Measurements from ENCODE around the gene PRG2. TPM values are rescaled to one million over a fixed set of nuclear protein-coding genes. Genes with fewer than 3 reads are reported as not detected.

The PRG2 gene
- total RNA-seq, 1 donor from 2014 or later: 1.0 TPM

- Histone ChIP-seq H3K27me3 (ENCODE audit: control insufficient read depth in 3 of 3, insufficient read depth in 3 of 3, low read length in 3 of 3) (no peaks in the 10 kb centered on the region), H3K27ac (ENCODE audit: low read depth, low read length) (no peak overlapping the region)
Measured at GRCh38 chr11:57428643-57429042, 38.2 kb upstream of the PRG2 start.

GRCh38 chr11:57427727-57428082, 37.3 kb upstream of the PRG2 start:
- Histone ChIP-seq H3K27ac (ENCODE audit: low read depth, low read length) (peak overlapping the region; percentile 91), H3K9ac (ENCODE audit: low read depth in 1 of 3, low read length in 3 of 3) (peak overlapping the region; percentile 73 to 84 (median 77)), H3K36me3 (ENCODE audit: control insufficient read depth in 3 of 3, insufficient read depth in 3 of 3, low read length in 3 of 3) (peaks cover 0 to 5% (median 2%) of the 10 kb centered on the region in 3 donors), H3K9me3 (ENCODE audit: control insufficient read depth in 3 of 3, low read length in 3 of 3) (no peaks in the 10 kb centered on the region), H3K4me3 (ENCODE audit: low read length in 3 of 3) (peak overlapping the region in 1 of 3 donors; percentile 22), H3K4me1 (ENCODE audit: control insufficient read depth in 3 of 3, insufficient read depth in 3 of 3, low read length in 3 of 3) (peaks cover 48 to 49% (median 48%) of the 10 kb centered on the region in 3 donors), H3K27me3 (ENCODE audit: control insufficient read depth in 3 of 3, insufficient read depth in 3 of 3, low read length in 3 of 3) (no peaks in the 10 kb centered on the region)

More at GRCh38 chr11:57428643-57429042, 38.2 kb upstream of the PRG2 start:
- Histone ChIP-seq H3K4me1 (ENCODE audit: control insufficient read depth in 3 of 3, insufficient read depth in 3 of 3, low read length in 3 of 3) (peaks cover 47 to 49% (median 48%) of the 10 kb centered on the region in 3 donors), H3K9ac (ENCODE audit: low read depth in 1 of 3, low read length in 3 of 3) (no peak overlapping the region), H3K9me3 (ENCODE audit: control insufficient read depth in 3 of 3, low read length in 3 of 3) (no peaks in the 10 kb centered on the region), H3K4me3 (ENCODE audit: low read length in 3 of 3) (no peak overlapping the region), H3K36me3 (ENCODE audit: control insufficient read depth in 3 of 3, insufficient read depth in 3 of 3, low read length in 3 of 3) (peaks cover 0 to 4% (median 2%) of the 10 kb centered on the region in 3 donors)

DNA sequence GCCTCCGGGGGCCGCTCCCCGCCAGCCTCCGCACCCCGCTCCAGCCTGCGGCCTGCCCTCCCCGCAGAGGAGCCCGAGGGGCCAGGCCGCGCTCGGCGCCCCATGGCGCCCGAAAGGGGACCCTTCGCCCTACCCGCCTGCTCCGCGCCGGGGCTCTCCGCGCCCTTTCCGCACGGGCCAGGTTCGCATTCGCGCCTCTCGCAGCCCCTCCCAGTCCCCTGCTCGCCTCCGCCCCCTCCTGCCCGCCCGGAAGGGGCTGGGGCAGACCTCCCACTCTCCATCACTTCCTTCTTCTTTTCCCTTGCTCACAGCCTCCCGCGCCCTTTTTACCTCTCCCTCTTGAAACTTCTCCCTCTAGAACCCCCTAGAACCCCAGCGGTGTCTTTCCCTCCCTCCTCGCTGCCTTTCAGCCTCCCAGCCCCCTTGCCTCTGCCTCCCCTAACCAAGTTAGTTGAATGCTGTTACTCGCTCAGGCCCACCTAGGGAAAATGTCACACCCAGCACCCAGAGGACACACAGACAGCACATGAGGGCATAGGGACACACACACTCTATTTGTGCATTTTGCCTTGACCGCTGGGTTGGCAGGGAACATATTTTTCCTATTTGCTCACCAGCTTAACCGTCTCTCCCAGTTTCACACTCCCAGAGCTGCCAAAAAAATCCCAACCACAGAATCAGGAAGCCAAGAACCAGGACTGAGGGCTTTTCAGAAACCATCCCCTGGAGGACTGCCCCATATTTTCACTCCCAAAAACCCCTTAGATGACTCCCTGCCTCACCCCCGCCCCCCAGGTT, 36.7 kb upstream of the PRG2 start, which contains the start of gene SLC43A3:
TSS of gene SLC43A3 (minus strand) at position 193 of the 798 bp plus-strand sequence. CDS start 949 bp downstream, outside the sequence.
- peak within 1 kb of the TSS; percentile 73 to 84 (median 78) for H3K9ac ChIP-seq (ENCODE audit: low read depth in 1 of 3, low read length in 3 of 3)
- peaks cover 48 to 49% (median 48%) of the 10 kb centered on the region in 3 donors for H3K4me1 ChIP-seq (ENCODE audit: control insufficient read depth in 3 of 3, insufficient read depth in 3 of 3, low read length in 3 of 3)
- no peaks in the 10 kb centered on the region for H3K27me3 ChIP-seq (ENCODE audit: control insufficient read depth in 3 of 3, insufficient read depth in 3 of 3, low read length in 3 of 3)
- peak within 1 kb of the TSS; percentile 44 to 71 (median 67) for H3K4me3 ChIP-seq (ENCODE audit: low read length in 3 of 3)
- peaks cover 0 to 8% (median 2%) of the 10 kb centered on the region in 3 donors for H3K36me3 ChIP-seq (ENCODE audit: control insufficient read depth in 3 of 3, insufficient read depth in 3 of 3, low read length in 3 of 3)
- peak within 1 kb of the TSS; percentile 91 for H3K27ac ChIP-seq (ENCODE audit: low read depth, low read length)
- no peaks in the 10 kb centered on the region for H3K9me3 ChIP-seq (ENCODE audit: control insufficient read depth in 3 of 3, low read length in 3 of 3)

DNA sequence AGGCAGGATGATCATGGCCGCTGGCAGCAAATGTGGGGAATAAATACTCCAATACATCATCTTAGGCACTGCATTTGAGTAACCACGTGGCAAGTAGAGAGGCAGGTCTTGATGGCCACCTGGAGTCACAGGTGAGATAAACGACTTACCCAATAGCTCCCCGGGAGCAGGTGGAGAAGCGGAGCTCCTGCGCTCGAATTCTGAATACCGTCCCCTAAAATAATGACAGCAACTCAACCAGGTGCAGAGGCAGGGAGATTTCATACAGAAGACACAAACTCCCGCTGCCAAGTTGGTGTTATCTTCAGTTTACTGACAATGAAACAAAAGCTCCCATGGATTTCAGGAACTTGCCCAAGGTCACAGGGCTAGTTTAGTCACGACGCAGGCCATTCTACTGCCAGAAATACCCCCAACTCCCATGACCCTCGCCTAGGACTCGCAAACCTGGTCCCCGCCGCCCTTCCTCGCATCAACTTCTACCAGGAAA, 36.0 kb upstream of the PRG2 start:
- H3K27me3 ChIP-seq (ENCODE audit: control insufficient read depth in 3 of 3, insufficient read depth in 3 of 3, low read length in 3 of 3): no peaks in the 10 kb centered on the region
- peak overlapping the region; percentile 73 to 84 (median 78) for H3K9ac ChIP-seq (ENCODE audit: low read depth in 1 of 3, low read length in 3 of 3)
- peaks cover 48 to 49% (median 48%) of the 10 kb centered on the region in 3 donors for H3K4me1 ChIP-seq (ENCODE audit: control insufficient read depth in 3 of 3, insufficient read depth in 3 of 3, low read length in 3 of 3)
- H3K36me3 ChIP-seq (ENCODE audit: control insufficient read depth in 3 of 3, insufficient read depth in 3 of 3, low read length in 3 of 3): peaks cover 0 to 9% (median 2%) of the 10 kb centered on the region in 3 donors
- no peaks in the 10 kb centered on the region for H3K9me3 ChIP-seq (ENCODE audit: control insufficient read depth in 3 of 3, low read length in 3 of 3)
- peak overlapping the region; percentile 91 for H3K27ac ChIP-seq (ENCODE audit: low read depth, low read length)
- H3K4me3 ChIP-seq (ENCODE audit: low read length in 3 of 3): peak overlapping the region; percentile 44 to 71 (median 67)

GRCh38 chr11:57425565-57426438, 35.4 kb upstream of the PRG2 start:
- Histone ChIP-seq H3K27ac (ENCODE audit: low read depth, low read length) (peak overlapping the region; percentile 91), H3K4me3 (ENCODE audit: low read length in 3 of 3) (peak overlapping the region; percentile 44 to 71 (median 67)), H3K36me3 (ENCODE audit: control insufficient read depth in 3 of 3, insufficient read depth in 3 of 3, low read length in 3 of 3) (peaks cover 0 to 10% (median 4%) of the 10 kb centered on the region in 3 donors), H3K27me3 (ENCODE audit: control insufficient read depth in 3 of 3, insufficient read depth in 3 of 3, low read length in 3 of 3) (no peaks in the 10 kb centered on the region), H3K4me1 (ENCODE audit: control insufficient read depth in 3 of 3, insufficient read depth in 3 of 3, low read length in 3 of 3) (peaks cover 48 to 49% (median 48%) of the 10 kb centered on the region in 3 donors), H3K9me3 (ENCODE audit: control insufficient read depth in 3 of 3, low read length in 3 of 3) (no peaks in the 10 kb centered on the region), H3K9ac (ENCODE audit: low read depth in 1 of 3, low read length in 3 of 3) (peak overlapping the region; percentile 73 to 84 (median 78))

GRCh38 chr11:57424792-57425564, 34.5 kb upstream of the PRG2 start:
- Histone ChIP-seq H3K4me1 (ENCODE audit: control insufficient read depth in 3 of 3, insufficient read depth in 3 of 3, low read length in 3 of 3) (peaks cover 48 to 49% (median 48%) of the 10 kb centered on the region in 3 donors), H3K9ac (ENCODE audit: low read depth in 1 of 3, low read length in 3 of 3) (peak overlapping the region in 2 of 3 donors; percentile 73 to 84), H3K27ac (ENCODE audit: low read depth, low read length) (peak overlapping the region; percentile 91), H3K9me3 (ENCODE audit: control insufficient read depth in 3 of 3, low read length in 3 of 3) (no peaks in the 10 kb centered on the region), H3K36me3 (ENCODE audit: control insufficient read depth in 3 of 3, insufficient read depth in 3 of 3, low read length in 3 of 3) (peaks cover 0 to 17% (median 6%) of the 10 kb centered on the region in 3 donors), H3K27me3 (ENCODE audit: control insufficient read depth in 3 of 3, insufficient read depth in 3 of 3, low read length in 3 of 3) (no peaks in the 10 kb centered on the region), H3K4me3 (ENCODE audit: low read length in 3 of 3) (peak overlapping the region; percentile 44 to 71 (median 67))

DNA sequence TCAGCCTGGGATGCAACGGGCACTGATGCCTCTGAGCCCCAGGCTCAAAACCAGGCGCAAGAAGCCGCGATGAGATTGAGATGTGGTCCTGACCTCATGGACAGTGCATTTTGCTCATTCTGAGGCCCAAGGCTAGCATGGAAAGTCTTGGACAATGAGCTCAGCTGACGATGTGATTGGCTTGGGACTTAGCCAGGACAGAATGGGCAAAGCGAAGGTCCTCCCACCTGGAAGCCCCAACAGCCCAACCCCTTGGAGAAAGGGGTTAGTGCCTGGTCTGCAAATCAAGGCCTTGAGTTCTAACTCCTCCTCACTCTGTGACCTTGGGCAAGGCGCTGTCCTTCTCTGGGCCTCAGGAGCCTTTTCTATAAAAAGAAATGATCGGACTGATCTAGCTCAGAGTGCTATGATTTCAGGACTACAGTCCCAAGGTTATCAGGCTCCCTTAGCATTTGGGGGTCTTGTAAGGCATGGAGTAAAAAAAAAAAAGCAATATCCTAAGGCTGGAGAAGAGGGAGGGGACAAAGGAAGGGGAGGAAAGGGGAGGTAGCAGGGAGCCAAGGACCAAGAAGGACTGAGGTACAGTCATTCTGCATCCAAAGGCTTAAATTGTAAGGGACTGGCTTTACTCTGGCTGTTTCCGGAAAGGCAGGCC, 33.8 kb upstream of the PRG2 start:
- H3K27me3 ChIP-seq (ENCODE audit: control insufficient read depth in 3 of 3, insufficient read depth in 3 of 3, low read length in 3 of 3): no peaks in the 10 kb centered on the region
- H3K4me3 ChIP-seq (ENCODE audit: low read length in 3 of 3): peak overlapping the region; percentile 31 to 54 (median 36)
- H3K36me3 ChIP-seq (ENCODE audit: control insufficient read depth in 3 of 3, insufficient read depth in 3 of 3, low read length in 3 of 3): peaks cover 0 to 17% (median 11%) of the 10 kb centered on the region in 3 donors
- peak overlapping the region; percentile 91 for H3K27ac ChIP-seq (ENCODE audit: low read depth, low read length)
- no peaks in the 10 kb centered on the region for H3K9me3 ChIP-seq (ENCODE audit: control insufficient read depth in 3 of 3, low read length in 3 of 3)
- H3K9ac ChIP-seq (ENCODE audit: low read depth in 1 of 3, low read length in 3 of 3): peak overlapping the region in 2 of 3 donors; percentile 54 to 69
- H3K4me1 ChIP-seq (ENCODE audit: control insufficient read depth in 3 of 3, insufficient read depth in 3 of 3, low read length in 3 of 3): peaks cover 46 to 48% (median 48%) of the 10 kb centered on the region in 3 donors

- Histone ChIP-seq H3K9me3 (ENCODE audit: control insufficient read depth in 3 of 3, low read length in 3 of 3) (no peaks in the 10 kb centered on the region), H3K27me3 (ENCODE audit: control insufficient read depth in 3 of 3, insufficient read depth in 3 of 3, low read length in 3 of 3) (no peaks in the 10 kb centered on the region), H3K36me3 (ENCODE audit: control insufficient read depth in 3 of 3, insufficient read depth in 3 of 3, low read length in 3 of 3) (peaks cover 3 to 19% (median 13%) of the 10 kb centered on the region in 3 donors), H3K4me3 (ENCODE audit: low read length in 3 of 3) (no peak overlapping the region), H3K4me1 (ENCODE audit: control insufficient read depth in 3 of 3, insufficient read depth in 3 of 3, low read length in 3 of 3) (peaks cover 39 to 40% (median 39%) of the 10 kb centered on the region in 3 donors), H3K27ac (ENCODE audit: low read depth, low read length) (no peak overlapping the region), H3K9ac (ENCODE audit: low read depth in 1 of 3, low read length in 3 of 3) (no peak overlapping the region)
Measured at GRCh38 chr11:57422669-57423068, 32.2 kb upstream of the PRG2 start.

Data from skeletal muscle tissue (tissue), 4 donors.